GM12878 (cell line): ENCODE data around the gene OTULIN.

Source experiments
- CEBPZ ChIP-seq: fragments of 150-350 bp; IDR thresholded peaks from 2 replicates; pipeline ENCODE4 v1.6.1; 2016; ENCODE audit warnings: low read depth, low read length
- CREM ChIP-seq: IDR thresholded peaks from 2 replicates; pipeline ENCODE4 v1.6.1; 2014; ENCODE audit warnings: antibody characterized with exemption, low read depth
- CTCF ChIP-seq, 3 experiments: IDR thresholded peaks in 2 of 3; conservative IDR thresholded peaks in 1 of 3; 2 replicates each; pipeline ENCODE4 v1.5.1; 2011; ENCODE audit warnings: low read depth in 3 of 3, low read length in 3 of 3, mild to moderate bottlenecking in 3 of 3, control low read depth in 2 of 3, moderate library complexity in 2 of 3, inconsistent platforms in 1 of 3, mixed read lengths in 1 of 3; ENCODE audit not compliant: control insufficient read depth in 2 of 3, insufficient read depth in 1 of 3; ENCODE audit errors: extremely low read depth in 1 of 3
- FOXK2 ChIP-seq: fragments of 450-650 bp; IDR thresholded peaks from 2 replicates; pipeline ENCODE4 v1.6.1; 2017; ENCODE audit warnings: mild to moderate bottlenecking, moderate library complexity
- GATAD2B ChIP-seq: fragments of 450-650 bp; conservative IDR thresholded peaks from 2 replicates; pipeline ENCODE4 v1.6.1; 2017; ENCODE audit warnings: low read depth, mild to moderate bottlenecking, moderate library complexity
- JUNB ChIP-seq: IDR thresholded peaks from 2 replicates; pipeline ENCODE4 v1.6.1; 2016; ENCODE audit warnings: antibody characterized with exemption, mild to moderate bottlenecking
- POLR2A ChIP-seq: IDR thresholded peaks from 2 replicates; pipeline ENCODE4 v1.6.1; 2011; ENCODE audit warnings: low read depth, mild to moderate bottlenecking, low read length
- REST ChIP-seq: IDR thresholded peaks from 2 replicates; pipeline ENCODE4 v1.6.1; 2012; ENCODE audit warnings: mild to moderate bottlenecking, low read depth, low read length
- USF2 ChIP-seq: IDR thresholded peaks from 2 replicates; pipeline ENCODE4 v1.6.1; 2011; ENCODE audit warnings: low read depth, low read length, improper control_type of control experiment, borderline replicate concordance

- TF ChIP-seq JUNB (no peak), CTCF (IDR thresholded peaks at IDR 0.05 in 2 of 3, conservative IDR thresholded peaks at IDR 0.05 in 1 of 3; ENCODE audit: control insufficient read depth in 2 of 3, extremely low read depth in 1 of 3, insufficient read depth in 1 of 3, low read depth in 3 of 3, low read length in 3 of 3) (no peak), FOXK2 (no peak), CREM (no peak), CEBPZ (no peak), REST (no peak), USF2 (no peak), POLR2A (no peak), GATAD2B (no peak)
These were observed 9.3 kb upstream of the OTULIN start for GRCh38 chr5:14655146-14655741.
